ENCODE measurements around the gene RIMBP3C. TPM values are rescaled to one million over a fixed set of nuclear protein-coding genes. Genes with fewer than 3 reads are reported as not detected.

RIMBP3C gene
- total RNA-seq, 1 experiment from 2014 or later = 0.44 TPM

- ATAC-seq (no peak), DNase-seq (ENCODE audit: low spot score) (no peak)
- H3K9me3 Mint-ChIP-seq = no peaks in the 10 kb centered on the region
- H3K27me3 Mint-ChIP-seq (ENCODE audit: low read depth) = no peaks in the 10 kb centered on the region; the same call in 1 of the 2 replicates
- H3K27ac Mint-ChIP-seq = no peak overlapping the region
- H3K36me3 Mint-ChIP-seq = no peaks in the 10 kb centered on the region
- H3K4me3 Mint-ChIP-seq = no peak overlapping the region
- ChIA-PET CTCF (no interaction called here), POLR2A (no interaction called here)
- peaks cover 10% of the 10 kb centered on the region for H3K4me1 Mint-ChIP-seq
- TF ChIP-seq HMGA2 (CRISPR knock-in tag; IDR thresholded peaks at IDR 0.05) = no peak
- no peak for TF ChIP-seq ZBTB21 (CRISPR knock-in tag; IDR thresholded peaks at IDR 0.05; ENCODE audit: borderline replicate concordance)
- TF ChIP-seq ZNF219 (CRISPR knock-in tag; IDR thresholded peaks at IDR 0.05; ENCODE audit: borderline replicate concordance) = no peak
- no peak for TF ChIP-seq NFYB (CRISPR knock-in tag; conservative IDR thresholded peaks at IDR 0.05; ENCODE audit: low read depth)
- TF ChIP-seq E2F5 (CRISPR knock-in tag; IDR thresholded peaks at IDR 0.05) = no peak
- TF ChIP-seq ARID4B (CRISPR knock-in tag; IDR thresholded peaks at IDR 0.05; ENCODE audit: borderline replicate concordance) = no peak
- TF ChIP-seq ZNF121 (CRISPR knock-in tag; IDR thresholded peaks at IDR 0.05) = no peak
- TF ChIP-seq ZNF138 (CRISPR knock-in tag; conservative IDR thresholded peaks at IDR 0.05) = no peak
- TF ChIP-seq GABPB1 (CRISPR knock-in tag; IDR thresholded peaks at IDR 0.05) = no peak
- TF ChIP-seq NR2C2 (CRISPR knock-in tag; IDR thresholded peaks at IDR 0.05) = no peak
- no peak for TF ChIP-seq FOXJ3 (CRISPR knock-in tag; IDR thresholded peaks at IDR 0.05; ENCODE audit: borderline replicate concordance)
- TF ChIP-seq EMX1 (CRISPR knock-in tag; IDR thresholded peaks at IDR 0.05) = no peak
- no peak for TF ChIP-seq MAX (CRISPR knock-in tag; IDR thresholded peaks at IDR 0.05)
- TF ChIP-seq TP53 (CRISPR knock-in tag; IDR thresholded peaks at IDR 0.05) = no peak
- no peak for TF ChIP-seq NR1H2 (CRISPR knock-in tag; IDR thresholded peaks at IDR 0.05)
- TF ChIP-seq STAT6 (CRISPR knock-in tag; conservative IDR thresholded peaks at IDR 0.05; ENCODE audit: low read depth) = no peak
Measured at GRCh38 chr22:21564411-21564810, 13.2 kb upstream of the RIMBP3C start.

GRCh38 chr22:21563912-21564311, 12.7 kb upstream of the RIMBP3C start:
- ChIA-PET CTCF (no interaction called here), POLR2A (no interaction called here)
- Mint-ChIP-seq H3K4me3 (no peak overlapping the region), H3K27ac (no peak overlapping the region), H3K4me1 (peaks cover 5% of the 10 kb centered on the region), H3K27me3 (ENCODE audit: low read depth) (no peaks in the 10 kb centered on the region; the same call in 1 of the 2 replicates), H3K9me3 (no peaks in the 10 kb centered on the region), H3K36me3 (no peaks in the 10 kb centered on the region)
- DNase-seq (ENCODE audit: low spot score) = no peak
- no peak for ATAC-seq
- no peak for TF ChIP-seq E2F5 (CRISPR knock-in tag; IDR thresholded peaks at IDR 0.05)
- TF ChIP-seq ZNF512 (CRISPR knock-in tag; IDR thresholded peaks at IDR 0.05; ENCODE audit: borderline replicate concordance) = no peak
- no peak for TF ChIP-seq CBFB (CRISPR knock-in tag; IDR thresholded peaks at IDR 0.05; ENCODE audit: low read depth)
- TF ChIP-seq SMAD3 (CRISPR knock-in tag; IDR thresholded peaks at IDR 0.05; ENCODE audit: borderline replicate concordance) = no peak
- no peak for TF ChIP-seq ZNF416 (CRISPR knock-in tag; IDR thresholded peaks at IDR 0.05)
- no peak for TF ChIP-seq NR1H2 (CRISPR knock-in tag; IDR thresholded peaks at IDR 0.05)
- no peak for TF ChIP-seq ZNF121 (CRISPR knock-in tag; IDR thresholded peaks at IDR 0.05)
- TF ChIP-seq ZNF219 (CRISPR knock-in tag; IDR thresholded peaks at IDR 0.05; ENCODE audit: borderline replicate concordance) = no peak
- TF ChIP-seq ZBTB21 (CRISPR knock-in tag; IDR thresholded peaks at IDR 0.05; ENCODE audit: borderline replicate concordance) = no peak
- TF ChIP-seq PREB (CRISPR knock-in tag; IDR thresholded peaks at IDR 0.05; ENCODE audit: borderline replicate concordance) = no peak
- no peak for TF ChIP-seq ATF3 (CRISPR knock-in tag; conservative IDR thresholded peaks at IDR 0.05)
